Measurements from ENCODE around the gene LRRC38.

The LRRC38 gene

GRCh38 chr1:13462682-13463081 is 51.1 kb downstream of the LRRC38 start:
- no peak for TF ChIP-seq TAF1 (IDR thresholded peaks at IDR 0.05; ENCODE audit: borderline replicate concordance, insufficient read depth, low read length)

GRCh38 chr1:13461977-13462376 is 51.8 kb downstream of the LRRC38 start:
- no peak for TF ChIP-seq SIN3A (IDR thresholded peaks at IDR 0.05; ENCODE audit: borderline replicate concordance, insufficient read depth, low read length)
- TF ChIP-seq FOXP2 (optimal IDR thresholded peaks at IDR 0.05; ENCODE audit: borderline replicate concordance, extremely low read depth, extremely low read length, insufficient read depth): no peak
- TF ChIP-seq REST (IDR thresholded peaks at IDR 0.05; ENCODE audit: insufficient read depth in 1 of 2, low read depth in 2 of 2, low read length in 2 of 2): no peak
- TF ChIP-seq POLR2AphosphoS5 (IDR thresholded peaks at IDR 0.05; ENCODE audit: low read depth, low read length): no peak
- TF ChIP-seq TAF1 (IDR thresholded peaks at IDR 0.05; ENCODE audit: borderline replicate concordance, insufficient read depth, low read length): no peak

- no peak for TF ChIP-seq POLR2AphosphoS5 (IDR thresholded peaks at IDR 0.05; ENCODE audit: low read depth, low read length)
- TF ChIP-seq REST (IDR thresholded peaks at IDR 0.05; ENCODE audit: insufficient read depth in 1 of 2, low read depth in 2 of 2, low read length in 2 of 2): no peak
- TF ChIP-seq SIN3A (IDR thresholded peaks at IDR 0.05; ENCODE audit: borderline replicate concordance, insufficient read depth, low read length): no peak
- TF ChIP-seq FOXP2 (optimal IDR thresholded peaks at IDR 0.05; ENCODE audit: borderline replicate concordance, extremely low read depth, extremely low read length, insufficient read depth): no peak
- no peak for TF ChIP-seq TAF1 (IDR thresholded peaks at IDR 0.05; ENCODE audit: borderline replicate concordance, insufficient read depth, low read length)
Observed at GRCh38 chr1:13456904-13457532, 56.8 kb downstream of the LRRC38 start.

GRCh38 chr1:13451399-13451965 is 62.3 kb downstream of the LRRC38 start:
- TF ChIP-seq FOXP2 (optimal IDR thresholded peaks at IDR 0.05; ENCODE audit: borderline replicate concordance, extremely low read depth, extremely low read length, insufficient read depth) (no peak), REST (IDR thresholded peaks at IDR 0.05; ENCODE audit: insufficient read depth in 1 of 2, low read depth in 2 of 2, low read length in 2 of 2) (no peak), SIN3A (IDR thresholded peaks at IDR 0.05; ENCODE audit: borderline replicate concordance, insufficient read depth, low read length) (no peak), TAF1 (IDR thresholded peaks at IDR 0.05; ENCODE audit: borderline replicate concordance, insufficient read depth, low read length) (no peak), POLR2AphosphoS5 (IDR thresholded peaks at IDR 0.05; ENCODE audit: low read depth, low read length) (no peak)

GRCh38 chr1:13450204-13450603 is 63.6 kb downstream of the LRRC38 start:
- TF ChIP-seq FOXP2 (optimal IDR thresholded peaks at IDR 0.05; ENCODE audit: borderline replicate concordance, extremely low read depth, extremely low read length, insufficient read depth): no peak
- TF ChIP-seq SIN3A (IDR thresholded peaks at IDR 0.05; ENCODE audit: borderline replicate concordance, insufficient read depth, low read length): no peak

- no peak for TF ChIP-seq REST (IDR thresholded peaks at IDR 0.05; ENCODE audit: insufficient read depth in 1 of 2, low read depth in 2 of 2, low read length in 2 of 2)
- TF ChIP-seq SIN3A (IDR thresholded peaks at IDR 0.05; ENCODE audit: borderline replicate concordance, insufficient read depth, low read length): no peak
- TF ChIP-seq POLR2AphosphoS5 (IDR thresholded peaks at IDR 0.05; ENCODE audit: low read depth, low read length): no peak
- TF ChIP-seq TAF1 (IDR thresholded peaks at IDR 0.05; ENCODE audit: borderline replicate concordance, insufficient read depth, low read length): no peak
- no peak for TF ChIP-seq FOXP2 (optimal IDR thresholded peaks at IDR 0.05; ENCODE audit: borderline replicate concordance, extremely low read depth, extremely low read length, insufficient read depth)
Observed at GRCh38 chr1:13443335-13443979, 70.3 kb downstream of the LRRC38 start.
